ENCODE data around the gene WDR86.

DNA sequence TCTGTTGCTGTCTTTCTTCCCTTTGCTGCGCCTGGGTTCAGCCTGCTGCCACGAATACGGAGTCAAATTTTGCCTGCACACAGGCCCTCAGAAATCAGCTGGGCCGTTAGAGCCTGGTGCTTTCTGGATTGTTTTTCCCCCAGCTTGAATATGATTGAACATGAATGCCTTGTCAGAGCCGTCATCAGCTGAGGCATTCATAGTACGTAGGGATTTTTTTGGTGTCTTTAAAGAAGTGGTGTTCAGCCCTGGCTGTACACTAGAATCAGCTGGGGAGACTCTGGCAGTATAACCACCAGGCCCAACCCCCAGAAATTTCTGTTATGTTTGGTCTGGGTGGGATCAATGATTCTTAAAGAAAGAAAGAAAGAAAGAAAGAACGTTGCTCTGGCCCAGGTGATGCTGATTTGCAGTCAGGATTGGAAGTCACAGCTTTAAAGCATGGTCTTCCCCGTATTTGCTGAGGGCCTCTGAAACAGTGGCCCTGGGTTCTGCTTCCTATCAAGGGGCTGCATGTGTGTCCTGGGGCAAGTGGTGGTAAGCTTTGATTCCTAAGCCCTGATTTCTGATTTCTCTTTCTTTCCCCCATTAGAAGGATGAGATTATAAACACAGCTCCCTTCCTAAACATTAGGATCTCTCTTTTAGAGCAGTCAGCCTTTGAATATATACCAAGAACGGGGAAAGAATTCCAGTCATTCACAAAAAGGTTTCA is 43.5 kb downstream of the WDR86 start:
- TF ChIP-seq, protein P1, sequence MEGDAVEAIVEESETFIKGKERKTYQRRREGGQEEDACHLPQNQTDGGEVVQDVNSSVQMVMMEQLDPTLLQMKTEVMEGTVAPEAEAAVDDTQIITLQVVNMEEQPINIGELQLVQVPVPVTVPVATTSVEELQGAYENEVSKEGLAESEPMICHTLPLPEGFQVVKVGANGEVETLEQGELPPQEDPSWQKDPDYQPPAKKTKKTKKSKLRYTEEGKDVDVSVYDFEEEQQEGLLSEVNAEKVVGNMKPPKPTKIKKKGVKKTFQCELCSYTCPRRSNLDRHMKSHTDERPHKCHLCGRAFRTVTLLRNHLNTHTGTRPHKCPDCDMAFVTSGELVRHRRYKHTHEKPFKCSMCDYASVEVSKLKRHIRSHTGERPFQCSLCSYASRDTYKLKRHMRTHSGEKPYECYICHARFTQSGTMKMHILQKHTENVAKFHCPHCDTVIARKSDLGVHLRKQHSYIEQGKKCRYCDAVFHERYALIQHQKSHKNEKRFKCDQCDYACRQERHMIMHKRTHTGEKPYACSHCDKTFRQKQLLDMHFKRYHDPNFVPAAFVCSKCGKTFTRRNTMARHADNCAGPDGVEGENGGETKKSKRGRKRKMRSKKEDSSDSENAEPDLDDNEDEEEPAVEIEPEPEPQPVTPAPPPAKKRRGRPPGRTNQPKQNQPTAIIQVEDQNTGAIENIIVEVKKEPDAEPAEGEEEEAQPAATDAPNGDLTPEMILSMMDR (IDR thresholded peaks at IDR 0.05): no peak
- TF ChIP-seq POLR2A (IDR thresholded peaks at IDR 0.05): no peak
